ENCODE data around the gene LCOR. TPM values are rescaled to one million over a fixed set of nuclear protein-coding genes. Genes with fewer than 3 reads are reported as not detected.
"Not testable (repeated sequence)": the region's sequence is repeated elsewhere in the genome, so short reads cannot be mapped to it uniquely, and the experiment has no call there.

The LCOR gene
- total RNA-seq, 4 donors from 2014 or later = 13.0 to 36.8 (median 17.1) TPM

DNA sequence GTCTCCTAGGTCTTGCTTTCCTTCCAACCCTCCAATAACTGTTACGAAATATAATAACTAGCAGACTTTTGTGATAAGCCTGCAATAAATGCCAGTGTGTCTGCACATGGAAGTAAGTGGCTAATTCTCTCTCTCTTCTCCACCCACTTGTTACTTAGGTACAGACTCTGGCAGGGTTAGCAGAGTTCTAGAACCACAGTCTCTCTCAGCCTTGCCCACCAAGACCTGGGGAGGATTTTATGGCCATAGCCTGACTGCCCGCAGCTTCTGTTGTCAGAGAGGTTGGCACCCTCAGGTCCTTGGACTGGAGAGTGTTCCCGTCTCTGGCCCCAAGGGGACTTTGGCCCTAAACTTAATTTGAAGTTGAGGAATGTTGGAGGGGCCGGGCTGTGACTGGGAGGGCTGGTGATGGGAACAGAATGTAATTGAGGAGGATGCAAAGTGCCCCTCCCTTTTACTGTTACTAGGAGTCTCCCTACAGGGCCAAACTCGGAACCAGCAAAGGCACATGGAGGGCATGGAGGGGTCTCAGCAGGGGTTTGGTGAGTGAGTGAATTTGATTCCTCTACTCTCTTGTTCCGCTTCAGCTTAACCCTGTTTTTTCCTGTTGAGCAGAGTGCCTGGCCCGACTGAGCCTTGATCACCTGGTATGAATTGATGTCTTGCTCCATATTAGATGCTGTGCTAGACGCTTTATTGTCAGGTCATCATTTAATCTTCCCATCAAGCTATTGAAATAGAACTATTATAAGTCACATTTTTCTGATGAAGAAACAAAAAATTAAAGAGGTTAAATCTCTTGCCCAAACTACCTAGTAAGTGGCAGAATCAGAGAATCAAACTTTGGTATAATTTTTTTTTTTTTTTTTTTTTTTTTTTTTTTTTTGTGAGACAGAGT, 37.0 kb upstream of the LCOR start:
- Histone ChIP-seq H3K4me3 (no peak overlapping the region), H3K27me3 (no peaks in the 10 kb centered on the region), H3K4me1 (no peaks in the 10 kb centered on the region), H3K36me3 (no peaks in the 10 kb centered on the region), H3K27ac (no peak overlapping the region), H3K9me3 (no peaks in the 10 kb centered on the region)
- DNase-seq (ENCODE audit: low spot score in 2 of 2) = no peak
- WGBS = 80% methylated on average over 5 of the region's 8 CpGs
- TF ChIP-seq, protein P1, sequence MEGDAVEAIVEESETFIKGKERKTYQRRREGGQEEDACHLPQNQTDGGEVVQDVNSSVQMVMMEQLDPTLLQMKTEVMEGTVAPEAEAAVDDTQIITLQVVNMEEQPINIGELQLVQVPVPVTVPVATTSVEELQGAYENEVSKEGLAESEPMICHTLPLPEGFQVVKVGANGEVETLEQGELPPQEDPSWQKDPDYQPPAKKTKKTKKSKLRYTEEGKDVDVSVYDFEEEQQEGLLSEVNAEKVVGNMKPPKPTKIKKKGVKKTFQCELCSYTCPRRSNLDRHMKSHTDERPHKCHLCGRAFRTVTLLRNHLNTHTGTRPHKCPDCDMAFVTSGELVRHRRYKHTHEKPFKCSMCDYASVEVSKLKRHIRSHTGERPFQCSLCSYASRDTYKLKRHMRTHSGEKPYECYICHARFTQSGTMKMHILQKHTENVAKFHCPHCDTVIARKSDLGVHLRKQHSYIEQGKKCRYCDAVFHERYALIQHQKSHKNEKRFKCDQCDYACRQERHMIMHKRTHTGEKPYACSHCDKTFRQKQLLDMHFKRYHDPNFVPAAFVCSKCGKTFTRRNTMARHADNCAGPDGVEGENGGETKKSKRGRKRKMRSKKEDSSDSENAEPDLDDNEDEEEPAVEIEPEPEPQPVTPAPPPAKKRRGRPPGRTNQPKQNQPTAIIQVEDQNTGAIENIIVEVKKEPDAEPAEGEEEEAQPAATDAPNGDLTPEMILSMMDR (IDR thresholded peaks at IDR 0.05) = no peak
- TF ChIP-seq POLR2A (IDR thresholded peaks at IDR 0.05) (no peak), EP300 (IDR thresholded peaks at IDR 0.05) (no peak), POLR2AphosphoS5 (IDR thresholded peaks at IDR 0.05) (no peak)

DNA sequence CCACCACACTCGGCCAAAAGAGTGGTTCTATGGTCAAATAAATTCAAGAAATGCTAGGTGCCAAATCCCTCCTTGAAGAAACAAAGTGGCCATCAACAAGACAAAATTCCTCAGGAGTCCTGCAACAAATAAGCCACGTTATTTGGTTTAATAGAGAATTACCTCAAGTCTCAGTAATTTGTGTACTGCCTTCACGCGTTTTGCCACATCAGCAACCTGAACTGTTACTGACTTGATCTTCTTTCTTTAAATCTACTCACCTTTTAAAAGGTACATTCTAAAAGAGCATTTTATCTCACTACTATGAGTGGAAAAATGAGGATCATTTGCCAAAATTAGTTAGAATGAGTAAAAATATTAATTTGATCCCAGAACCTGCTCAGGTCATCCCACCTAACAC, 34.6 kb upstream of the LCOR start:
- Histone ChIP-seq H3K27ac (no peak overlapping the region), H3K4me3 (no peak overlapping the region), H3K36me3 (no peaks in the 10 kb centered on the region), H3K4me1 (no peaks in the 10 kb centered on the region), H3K27me3 (no peaks in the 10 kb centered on the region), H3K9me3 (no peaks in the 10 kb centered on the region)
- no peak for TF ChIP-seq POLR2AphosphoS5 (IDR thresholded peaks at IDR 0.05)
- TF ChIP-seq POLR2A (IDR thresholded peaks at IDR 0.05) = no peak
- no peak for TF ChIP-seq EP300 (IDR thresholded peaks at IDR 0.05)
- TF ChIP-seq, protein P1 (IDR thresholded peaks at IDR 0.05) = no peak
- DNase-seq (ENCODE audit: low spot score in 2 of 2) = no peak
- 93% methylated on average over 4 of the region's 4 CpGs for WGBS

DNA sequence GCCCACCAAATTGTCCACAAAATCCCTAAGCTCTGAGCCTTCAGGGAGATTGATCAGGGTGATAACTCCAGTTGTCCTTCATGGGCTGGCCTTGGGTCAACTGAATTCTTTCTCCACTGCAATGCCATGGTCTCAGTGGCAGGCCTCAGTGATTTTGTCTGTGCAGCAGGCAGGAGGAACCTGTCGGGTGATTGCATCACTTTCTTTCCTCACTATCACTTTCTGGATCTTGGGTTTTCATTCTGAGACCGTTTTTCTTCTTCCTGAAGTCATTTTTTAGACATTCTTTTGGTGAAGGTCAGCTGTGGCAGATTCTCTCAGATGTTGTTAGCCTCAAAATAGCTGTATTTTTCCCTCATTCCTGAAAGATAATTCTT, 28.8 kb upstream of the LCOR start:
- Histone ChIP-seq H3K9me3 (no peaks in the 10 kb centered on the region), H3K4me1 (no peaks in the 10 kb centered on the region), H3K36me3 (no peaks in the 10 kb centered on the region), H3K27me3 (no peaks in the 10 kb centered on the region), H3K4me3 (no peak overlapping the region), H3K27ac (no peak overlapping the region)
- no peak for DNase-seq (ENCODE audit: low spot score in 2 of 2)
- 54% methylated on average over 2 of the region's 2 CpGs for WGBS
- no peak for TF ChIP-seq EP300 (IDR thresholded peaks at IDR 0.05)
- TF ChIP-seq POLR2A (IDR thresholded peaks at IDR 0.05) = no peak
- TF ChIP-seq, protein P1 (IDR thresholded peaks at IDR 0.05) = no peak
- no peak for TF ChIP-seq POLR2AphosphoS5 (IDR thresholded peaks at IDR 0.05)

DNA sequence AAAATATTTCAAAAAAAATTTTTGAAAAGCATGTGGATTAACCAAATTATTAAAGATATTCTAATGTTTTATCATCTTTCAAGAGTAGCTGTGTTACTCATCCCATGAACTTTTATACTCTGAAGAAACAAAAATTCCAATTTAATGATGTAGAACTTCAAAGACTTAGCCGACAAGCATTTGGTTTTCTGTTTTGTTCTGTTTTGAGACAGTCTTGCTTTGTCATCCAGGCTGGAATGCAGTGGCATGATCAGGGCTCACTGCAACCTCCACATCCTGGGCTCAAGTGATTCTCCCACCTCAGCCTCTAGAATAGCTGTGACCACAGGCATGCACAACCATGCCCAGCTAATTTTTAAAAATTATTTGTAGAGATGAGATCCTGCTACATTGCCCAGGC, 17.8 kb upstream of the LCOR start:
- no peaks in the 10 kb centered on the region for H3K36me3 ChIP-seq
- TF ChIP-seq, protein P1 (IDR thresholded peaks at IDR 0.05) = no peak
- TF ChIP-seq POLR2AphosphoS5 (IDR thresholded peaks at IDR 0.05) = no peak
- TF ChIP-seq POLR2A (IDR thresholded peaks at IDR 0.05) = no peak
- TF ChIP-seq EP300 (IDR thresholded peaks at IDR 0.05) = no peak
- H3K9me3 ChIP-seq = no peaks in the 10 kb centered on the region
- H3K27me3 ChIP-seq = no peaks in the 10 kb centered on the region
- 28% methylated on average over 1 of the region's 1 CpG for WGBS
- H3K4me3 ChIP-seq = no peak overlapping the region
- no peak for DNase-seq (ENCODE audit: low spot score in 2 of 2)
- H3K4me1 ChIP-seq = no peaks in the 10 kb centered on the region
- H3K27ac ChIP-seq = no peak overlapping the region

DNA sequence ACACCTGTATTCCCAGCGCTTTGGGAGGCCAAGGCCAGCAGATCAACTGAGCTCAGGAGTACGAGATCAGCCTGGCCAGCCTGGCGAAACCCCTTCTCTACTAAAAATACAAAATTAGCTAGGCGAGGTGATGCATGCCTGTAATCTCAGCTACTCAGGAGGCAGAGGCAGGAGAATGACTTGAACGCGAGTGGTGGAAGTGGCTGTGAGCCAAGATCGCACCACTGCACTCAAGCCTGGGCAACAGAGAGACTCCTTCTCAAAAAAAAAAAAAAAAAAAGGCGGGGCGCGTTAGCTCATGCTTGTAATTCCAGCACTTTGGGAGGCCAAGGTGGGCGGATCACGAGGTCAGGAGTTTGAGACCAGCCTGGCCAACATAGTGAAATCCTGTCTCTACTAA, 13.1 kb upstream of the LCOR start:
- not testable (repeated sequence) for DNase-seq (ENCODE audit: low spot score in 2 of 2); H3K36me3 ChIP-seq; H3K9me3 ChIP-seq; H3K27me3 ChIP-seq; H3K4me3 ChIP-seq; H3K4me1 ChIP-seq; H3K27ac ChIP-seq
- 75% methylated on average over 12 of the region's 12 CpGs for WGBS

Measured in suprapubic skin (tissue), 4 donors.